ENCODE results near the gene TBL3. TPM values are rescaled to one million over a fixed set of nuclear protein-coding genes. Genes with fewer than 3 reads are reported as not detected.

The TBL3 gene
- total RNA-seq, 2 experiments from 2014 or later, result 12.7 to 15.5 TPM

DNA sequence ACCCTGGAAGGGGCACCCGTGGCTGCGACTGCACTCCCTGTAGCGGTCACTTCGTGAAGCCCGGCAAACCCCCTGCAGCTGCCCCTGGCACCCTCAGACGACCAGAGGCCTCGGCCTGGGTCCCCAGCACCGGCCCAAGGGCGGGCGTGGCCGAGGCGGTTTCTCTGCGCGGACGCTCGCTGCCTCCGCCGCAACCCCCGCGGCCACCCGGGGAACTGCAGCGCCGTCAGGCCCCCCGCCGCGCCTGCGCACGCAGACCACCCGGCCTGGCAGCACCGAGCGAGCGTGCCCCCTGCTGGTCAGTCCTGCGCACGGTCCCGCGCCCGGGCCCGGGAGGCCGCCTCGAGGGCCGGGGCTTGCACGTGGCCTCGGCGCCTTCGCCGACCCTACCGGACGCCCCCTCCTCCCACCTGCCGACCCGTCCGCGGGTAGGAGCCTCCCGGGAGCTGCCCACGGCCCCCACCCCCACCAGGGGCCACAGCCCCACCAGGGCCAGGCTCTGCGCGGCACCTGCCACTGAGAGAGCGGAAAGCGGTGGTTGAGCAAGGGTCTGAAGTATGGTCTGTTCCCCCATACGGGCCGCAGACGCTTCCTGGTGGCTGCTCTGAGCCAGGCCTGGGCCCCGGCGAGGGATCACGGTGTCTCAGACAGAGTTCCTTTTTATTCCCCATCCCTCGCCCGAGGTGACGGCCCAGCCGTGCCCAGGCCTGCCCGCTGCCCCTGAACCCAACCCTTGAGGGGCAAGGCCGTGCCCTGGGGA lies 42.1 kb upstream of the TBL3 start:
- H3K27ac ChIP-seq (ENCODE audit: low read depth in 1 of 2, low read length in 2 of 2), result no peak overlapping the region
- H3K27me3 ChIP-seq (ENCODE audit: control insufficient read depth in 1 of 2, insufficient read depth in 2 of 2, low read length in 2 of 2), result peaks cover 0 to under 1% of the 10 kb centered on the region in 2 experiments
- peak; percentile 94 for TF ChIP-seq CTCF (IDR thresholded peaks at IDR 0.05)
- CTCF ChIA-PET, result interaction anchor here (0.9 to 1.2 kb wide), 2 partner anchors 63 to 67 kb away, joined by 3 read pairs; no protein-coding TSS in a partner anchor
- POLR2A ChIA-PET, result interaction anchor here (1.0 to 1.5 kb wide), 2 partner anchors 147 to 225 kb away, joined by 3 to 8 read pairs; partner anchors contain the start of genes NUBP2, SPSB3 and TRAF7
- intact Hi-C loops (cut with DNase I, micrococcal nuclease), result loop anchor here (1.0 to 2.0 kb wide), 4 partner anchors 66 to 157 kb away; partner anchors contain the start of genes EME2 (in 2 of the 2) and MRPS34 (in 2 of the 2)
- H3K9me3 ChIP-seq (ENCODE audit: control insufficient read depth in 1 of 2, insufficient read depth in 1 of 2, low read length in 2 of 2), result no peaks in the 10 kb centered on the region
- Mint-ChIP-seq H3K9me3 (no peaks in the 10 kb centered on the region), H3K4me3 (peak overlapping the region; percentile 88), H3K27ac (no peak overlapping the region), H3K36me3 (ENCODE audit: low read depth) (no peaks in the 10 kb centered on the region), H3K27me3 (peaks cover 2% of the 10 kb centered on the region), H3K4me1 (ENCODE audit: low read depth) (no peaks in the 10 kb centered on the region)
- peak overlapping the region; percentile 42 for H3K4me3 ChIP-seq (ENCODE audit: low read length)
- H3K4me1 ChIP-seq (ENCODE audit: insufficient read depth, low read length), result peaks cover 11% of the 10 kb centered on the region
- ATAC-seq (ENCODE audit: poor library complexity) (peak; percentile 100), DNase-seq (peak; percentile 79 to 96 (median 92))
- no peaks in the 10 kb centered on the region for H3K36me3 ChIP-seq (ENCODE audit: insufficient read depth, low read length)

- H3K9me3 ChIP-seq (ENCODE audit: control insufficient read depth in 1 of 2, insufficient read depth in 1 of 2, low read length in 2 of 2), result no peaks in the 10 kb centered on the region
- intact Hi-C loops (cut with DNase I, micrococcal nuclease), result no loop called here
- DNase-seq (no peak), ATAC-seq (ENCODE audit: poor library complexity) (no peak)
- ChIA-PET POLR2A (no interaction called here), CTCF (no interaction called here)
- no peaks in the 10 kb centered on the region for H3K27me3 Mint-ChIP-seq
- H3K9me3 Mint-ChIP-seq, result no peaks in the 10 kb centered on the region
- no peak overlapping the region for H3K4me3 ChIP-seq (ENCODE audit: low read length)
- no peak overlapping the region for H3K4me3 Mint-ChIP-seq
- TF ChIP-seq CTCF (IDR thresholded peaks at IDR 0.05), result no peak
- H3K27ac Mint-ChIP-seq, result no peak overlapping the region
- H3K4me1 Mint-ChIP-seq (ENCODE audit: low read depth), result no peaks in the 10 kb centered on the region
- H3K27me3 ChIP-seq (ENCODE audit: control insufficient read depth in 1 of 2, insufficient read depth in 2 of 2, low read length in 2 of 2), result no peaks in the 10 kb centered on the region
- no peak overlapping the region for H3K27ac ChIP-seq (ENCODE audit: low read depth in 1 of 2, low read length in 2 of 2)
- H3K36me3 Mint-ChIP-seq (ENCODE audit: low read depth), result no peaks in the 10 kb centered on the region
- peaks cover 11% of the 10 kb centered on the region for H3K4me1 ChIP-seq (ENCODE audit: insufficient read depth, low read length)
- no peaks in the 10 kb centered on the region for H3K36me3 ChIP-seq (ENCODE audit: insufficient read depth, low read length)
Measured at GRCh38 chr16:1930338-1930720, 41.5 kb upstream of the TBL3 start.

DNA sequence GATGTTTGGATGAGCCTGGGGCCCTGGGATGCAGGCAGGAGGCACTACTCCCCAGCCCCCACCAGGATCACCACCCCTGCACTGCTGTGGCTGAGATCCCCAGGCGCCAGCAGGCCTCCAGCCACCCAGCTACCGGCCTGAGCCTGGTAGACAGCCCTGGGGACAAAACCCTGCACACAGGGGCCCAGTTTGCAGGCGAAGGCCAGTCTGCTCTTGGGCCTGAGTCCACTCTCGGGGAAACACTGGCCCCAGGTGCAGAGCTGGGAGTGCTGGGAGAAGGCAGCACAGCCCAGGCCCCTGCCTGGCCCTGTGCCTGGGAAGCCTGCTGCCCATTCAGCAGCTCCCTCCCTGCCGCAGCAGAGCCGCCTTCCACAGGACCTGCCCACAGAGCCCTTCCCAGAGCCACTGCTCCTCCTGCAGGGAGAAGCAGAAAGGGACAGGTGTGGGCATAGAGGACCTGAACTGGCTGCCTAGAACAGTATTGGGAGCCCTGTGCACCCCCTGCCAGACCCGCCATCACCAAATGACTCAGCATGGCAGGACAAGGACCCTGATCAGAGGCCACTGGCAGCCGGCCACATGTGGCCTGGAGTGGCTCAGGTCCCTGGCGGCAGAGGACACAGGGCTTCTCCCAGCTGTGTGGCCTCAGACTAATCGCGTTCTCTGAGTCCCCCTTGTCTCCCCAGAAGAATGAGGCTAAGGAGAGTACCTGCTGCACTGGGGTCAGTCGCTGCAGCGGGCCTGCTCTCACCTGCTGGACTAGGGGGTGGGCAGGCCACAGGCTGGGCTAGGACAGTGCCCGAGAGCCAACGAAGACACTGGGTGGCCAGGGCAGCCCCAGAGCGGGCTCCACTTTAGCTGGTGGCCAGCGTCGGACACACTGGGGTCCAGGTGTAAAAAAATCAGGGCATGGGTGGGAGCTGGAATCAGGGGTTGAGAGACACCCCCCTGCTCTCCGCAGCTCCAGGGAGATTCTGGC lies 39.5 kb upstream of the TBL3 start:
- Mint-ChIP-seq H3K4me3 (no peak overlapping the region), H3K27me3 (no peaks in the 10 kb centered on the region), H3K27ac (no peak overlapping the region), H3K9me3 (no peaks in the 10 kb centered on the region), H3K36me3 (ENCODE audit: low read depth) (no peaks in the 10 kb centered on the region), H3K4me1 (ENCODE audit: low read depth) (no peaks in the 10 kb centered on the region)
- H3K36me3 ChIP-seq (ENCODE audit: insufficient read depth, low read length), result no peaks in the 10 kb centered on the region
- no peak overlapping the region for H3K4me3 ChIP-seq (ENCODE audit: low read length)
- H3K4me1 ChIP-seq (ENCODE audit: insufficient read depth, low read length), result peaks cover 11% of the 10 kb centered on the region
- POLR2A ChIA-PET, result no interaction called here
- intact Hi-C loops (cut with DNase I, micrococcal nuclease), result no loop called here
- H3K9me3 ChIP-seq (ENCODE audit: control insufficient read depth in 1 of 2, insufficient read depth in 1 of 2, low read length in 2 of 2), result no peaks in the 10 kb centered on the region
- no peak for TF ChIP-seq CTCF (IDR thresholded peaks at IDR 0.05)
- ATAC-seq (ENCODE audit: poor library complexity), result no peak
- CTCF ChIA-PET, result no interaction called here
- no peak overlapping the region for H3K27ac ChIP-seq (ENCODE audit: low read depth in 1 of 2, low read length in 2 of 2)
- no peaks in the 10 kb centered on the region for H3K27me3 ChIP-seq (ENCODE audit: control insufficient read depth in 1 of 2, insufficient read depth in 2 of 2, low read length in 2 of 2)
- no peak for DNase-seq

All from CD4-positive, alpha-beta T cell (primary cell).